Measurements from ENCODE around the gene FRRS1L.

FRRS1L gene

GRCh38 chr9:109186857-109187520 lies 19.9 kb upstream of the FRRS1L start:
- H3K4me1 Mint-ChIP-seq, result peaks cover 3% of the 10 kb centered on the region
- no peak for DNase-seq (ENCODE audit: low spot score in 2 of 2)

GRCh38 chr9:109182940-109183798 lies 16.1 kb upstream of the FRRS1L start:
- no peaks in the 10 kb centered on the region for H3K9me3 Mint-ChIP-seq
- ATAC-seq (ENCODE audit: low read depth) (no peak), DNase-seq (ENCODE audit: low spot score in 2 of 2) (no peak)
- H3K36me3 Mint-ChIP-seq, result no peaks in the 10 kb centered on the region
- H3K4me1 Mint-ChIP-seq, result peaks cover 3% of the 10 kb centered on the region
- H3K4me3 Mint-ChIP-seq, result no peak overlapping the region
- H3K27me3 Mint-ChIP-seq, result peaks cover 12% of the 10 kb centered on the region
- H3K27ac Mint-ChIP-seq, result no peak overlapping the region

More at GRCh38 chr9:109186857-109187520, 19.9 kb upstream of the FRRS1L start:
- Mint-ChIP-seq H3K36me3 (no peaks in the 10 kb centered on the region), H3K27me3 (peaks cover 9% of the 10 kb centered on the region), H3K4me3 (no peak overlapping the region), H3K27ac (no peak overlapping the region), H3K9me3 (no peaks in the 10 kb centered on the region)
- ATAC-seq (ENCODE audit: low read depth), result no peak

DNA sequence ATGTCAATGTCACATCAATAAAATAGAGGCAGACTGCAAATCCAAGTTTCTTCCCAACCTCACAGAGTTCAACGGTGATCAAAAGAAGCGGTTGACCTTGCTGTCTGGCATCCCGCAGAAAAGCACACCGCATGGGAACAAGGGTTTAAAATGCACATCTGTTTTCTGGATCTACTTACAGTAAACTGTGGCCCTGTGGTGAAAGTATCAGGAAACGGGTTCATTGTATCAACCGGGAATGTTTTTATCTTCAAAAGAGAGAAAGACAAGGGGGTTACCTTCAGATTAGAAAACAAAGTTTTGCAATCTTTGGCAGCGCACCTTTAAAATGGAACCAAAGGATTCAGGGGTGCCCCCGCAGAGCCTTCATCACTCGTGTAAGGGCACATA lies 15.5 kb upstream of the FRRS1L start:
- Mint-ChIP-seq H3K4me1 (peaks cover 3% of the 10 kb centered on the region), H3K9me3 (no peaks in the 10 kb centered on the region), H3K27me3 (peaks cover 10% of the 10 kb centered on the region), H3K27ac (no peak overlapping the region), H3K4me3 (no peak overlapping the region), H3K36me3 (no peaks in the 10 kb centered on the region)
- DNase-seq (ENCODE audit: low spot score in 2 of 2) (no peak), ATAC-seq (ENCODE audit: low read depth) (no peak)

GRCh38 chr9:109181284-109181683 lies 14.2 kb upstream of the FRRS1L start:
- peaks cover 6% of the 10 kb centered on the region for H3K27me3 Mint-ChIP-seq
- DNase-seq (ENCODE audit: low spot score in 2 of 2) (no peak), ATAC-seq (ENCODE audit: low read depth) (no peak)
- no peak overlapping the region for H3K27ac Mint-ChIP-seq
- no peak overlapping the region for H3K4me3 Mint-ChIP-seq
- H3K4me1 Mint-ChIP-seq, result peaks cover 3% of the 10 kb centered on the region
- no peaks in the 10 kb centered on the region for H3K36me3 Mint-ChIP-seq
- no peaks in the 10 kb centered on the region for H3K9me3 Mint-ChIP-seq

GRCh38 chr9:109179801-109180523 lies 12.9 kb upstream of the FRRS1L start:
- Mint-ChIP-seq H3K27me3 (peaks cover 6% of the 10 kb centered on the region), H3K36me3 (no peaks in the 10 kb centered on the region), H3K4me1 (no peaks in the 10 kb centered on the region), H3K27ac (no peak overlapping the region), H3K9me3 (no peaks in the 10 kb centered on the region), H3K4me3 (no peak overlapping the region)
- DNase-seq (ENCODE audit: low spot score in 2 of 2), result no peak
- ATAC-seq (ENCODE audit: low read depth), result no peak

DNA sequence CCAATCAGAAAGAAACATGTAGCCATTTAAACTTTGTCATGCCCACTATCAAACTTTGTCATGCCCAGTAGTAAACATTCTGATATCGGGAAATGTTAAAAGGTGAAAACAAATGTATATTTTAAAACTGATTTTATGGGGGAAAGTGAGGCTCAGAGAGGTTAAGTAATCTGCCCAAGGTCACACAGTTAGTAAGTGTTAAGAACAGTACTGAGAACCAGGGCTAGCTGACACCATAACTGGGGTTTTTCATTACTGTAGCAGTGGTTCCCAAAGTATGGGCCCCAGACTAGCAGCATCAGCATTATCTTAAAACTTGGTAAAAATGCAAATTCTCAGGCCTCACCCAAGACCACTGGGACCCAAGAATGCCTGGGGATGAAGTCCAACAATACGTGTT lies 9.9 kb upstream of the FRRS1L start:
- H3K27me3 Mint-ChIP-seq, result peaks cover 6% of the 10 kb centered on the region

DNA sequence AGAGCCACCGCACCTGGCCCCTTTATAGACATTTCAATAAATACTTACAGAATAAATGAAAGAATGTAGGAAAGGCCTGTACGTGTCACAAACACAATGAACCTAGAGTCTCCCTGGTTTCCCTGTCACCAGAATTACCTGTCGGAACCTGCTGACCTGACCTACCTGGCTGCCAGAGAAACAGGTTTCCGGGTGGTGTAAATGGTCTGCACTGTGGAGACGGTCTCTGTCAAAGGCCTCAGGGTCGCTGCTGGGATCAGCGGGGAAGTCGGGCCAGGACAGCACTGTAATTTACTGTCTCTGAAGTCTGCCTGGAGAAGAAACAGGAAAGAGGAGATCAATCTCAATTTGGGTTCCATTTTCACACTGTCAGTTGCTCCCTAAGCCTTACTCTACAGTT lies 9.3 kb upstream of the FRRS1L start:
- Mint-ChIP-seq H3K36me3 (no peaks in the 10 kb centered on the region), H3K27me3 (peaks cover 6% of the 10 kb centered on the region), H3K9me3 (no peaks in the 10 kb centered on the region), H3K27ac (no peak overlapping the region), H3K4me3 (no peak overlapping the region), H3K4me1 (no peaks in the 10 kb centered on the region)
- DNase-seq (ENCODE audit: low spot score in 2 of 2) (no peak), ATAC-seq (ENCODE audit: low read depth) (no peak)

More for the DNA sequence above, 9.9 kb upstream of the FRRS1L start:
- Mint-ChIP-seq H3K27ac (no peak overlapping the region), H3K4me1 (no peaks in the 10 kb centered on the region), H3K36me3 (no peaks in the 10 kb centered on the region), H3K4me3 (no peak overlapping the region), H3K9me3 (no peaks in the 10 kb centered on the region)
- ATAC-seq (ENCODE audit: low read depth) (no peak), DNase-seq (ENCODE audit: low spot score in 2 of 2) (no peak)

- no peak overlapping the region for H3K27ac Mint-ChIP-seq
- H3K9me3 Mint-ChIP-seq, result no peaks in the 10 kb centered on the region
- no peak for DNase-seq (ENCODE audit: low spot score in 2 of 2)
- peaks cover 7% of the 10 kb centered on the region for H3K27me3 Mint-ChIP-seq
- no peak for ATAC-seq (ENCODE audit: low read depth)
- H3K36me3 Mint-ChIP-seq, result no peaks in the 10 kb centered on the region
- no peak overlapping the region for H3K4me3 Mint-ChIP-seq
- H3K4me1 Mint-ChIP-seq, result no peaks in the 10 kb centered on the region
These were observed 5.9 kb upstream of the FRRS1L start for GRCh38 chr9:109172935-109173334.

- Mint-ChIP-seq H3K27ac (no peak overlapping the region), H3K36me3 (peaks cover 3% of the 10 kb centered on the region), H3K4me1 (peaks cover 3% of the 10 kb centered on the region), H3K4me3 (no peak overlapping the region), H3K27me3 (peaks cover 11% of the 10 kb centered on the region), H3K9me3 (peaks cover 1% of the 10 kb centered on the region)
- ATAC-seq (ENCODE audit: low read depth), result no peak
- no peak for DNase-seq (ENCODE audit: low spot score in 2 of 2)
These were observed 4.9 kb upstream of the FRRS1L start for GRCh38 chr9:109171926-109172325.

- no peak for ATAC-seq (ENCODE audit: low read depth)
- no peak for DNase-seq (ENCODE audit: low spot score in 2 of 2)
- Mint-ChIP-seq H3K27me3 (peaks cover 16% of the 10 kb centered on the region), H3K27ac (no peak overlapping the region), H3K4me3 (no peak overlapping the region), H3K4me1 (peaks cover 7% of the 10 kb centered on the region), H3K9me3 (peaks cover 1% of the 10 kb centered on the region), H3K36me3 (peaks cover 3% of the 10 kb centered on the region)
These were observed 1.1 kb upstream of the FRRS1L start for GRCh38 chr9:109168170-109168569.

DNA sequence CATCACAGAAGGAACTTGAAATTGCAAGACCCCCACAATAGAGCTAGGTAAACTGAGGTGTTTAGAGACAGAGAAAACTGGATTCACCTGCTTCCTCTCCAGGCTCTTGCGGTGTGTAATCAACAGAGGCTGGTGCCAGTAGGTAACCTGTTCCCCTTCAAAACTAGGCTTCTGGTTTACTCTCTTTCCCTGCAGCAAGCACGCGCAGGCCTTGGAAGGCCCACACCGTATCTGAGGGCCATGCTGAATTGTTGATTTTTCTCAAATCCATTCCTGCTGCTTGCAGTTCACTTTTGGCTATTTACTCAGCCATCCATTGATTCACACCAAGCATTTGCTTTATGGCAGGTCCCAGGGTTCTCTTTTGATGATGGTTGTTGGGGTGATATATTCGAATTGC lies 667 bp upstream of the FRRS1L start:
- Mint-ChIP-seq H3K36me3 (peaks cover 3% of the 10 kb centered on the region), H3K27ac (no peak overlapping the region), H3K27me3 (peaks cover 18% of the 10 kb centered on the region), H3K4me3 (no peak overlapping the region), H3K4me1 (peaks cover 7% of the 10 kb centered on the region), H3K9me3 (peaks cover 1% of the 10 kb centered on the region)
- no peak for DNase-seq (ENCODE audit: low spot score in 2 of 2)
- no peak for ATAC-seq (ENCODE audit: low read depth)

GRCh38 chr9:109166171-109166770 lies 778 bp downstream of the FRRS1L start:
- Mint-ChIP-seq H3K4me1 (peaks cover 7% of the 10 kb centered on the region), H3K27me3 (peaks cover 18% of the 10 kb centered on the region), H3K36me3 (peaks cover 3% of the 10 kb centered on the region)

GRCh38 chr9:109164042-109164441 lies 3.0 kb downstream of the FRRS1L start:
- Mint-ChIP-seq H3K4me1 (peaks cover 7% of the 10 kb centered on the region), H3K27ac (no peak overlapping the region), H3K36me3 (peaks cover 5% of the 10 kb centered on the region), H3K9me3 (peaks cover 3% of the 10 kb centered on the region), H3K27me3 (peaks cover 17% of the 10 kb centered on the region), H3K4me3 (no peak overlapping the region)
- ATAC-seq (ENCODE audit: low read depth) (peak; percentile 60), DNase-seq (ENCODE audit: low spot score in 2 of 2) (no peak)

More at GRCh38 chr9:109166171-109166770, 778 bp downstream of the FRRS1L start:
- H3K4me3 Mint-ChIP-seq, result no peak overlapping the region
- ATAC-seq (ENCODE audit: low read depth) (no peak), DNase-seq (ENCODE audit: low spot score in 2 of 2) (no peak)
- no peak overlapping the region for H3K27ac Mint-ChIP-seq
- peaks cover 1% of the 10 kb centered on the region for H3K9me3 Mint-ChIP-seq

GRCh38 chr9:109163194-109163593 lies 3.9 kb downstream of the FRRS1L start:
- no peak for DNase-seq (ENCODE audit: low spot score in 2 of 2)
- Mint-ChIP-seq H3K27ac (no peak overlapping the region), H3K9me3 (peaks cover 3% of the 10 kb centered on the region), H3K4me1 (peaks cover 7% of the 10 kb centered on the region), H3K36me3 (peaks cover 5% of the 10 kb centered on the region), H3K4me3 (no peak overlapping the region), H3K27me3 (peaks cover 16% of the 10 kb centered on the region)
- ATAC-seq (ENCODE audit: low read depth), result no peak

Measured in memory B cell (primary cell).